HG03196 (cell line): ENCODE measurements around the gene NSG1.
A peak's percentile ranks its signal among the peaks of the same experiment; 100 is the strongest.

Experiments used
- ATAC-seq: cut with Tn5 transposase; IDR thresholded peaks from one replicate; pipeline ENCODE4 v1.9.1; 2021; ENCODE audit not compliant: unreplicated experiment

The NSG1 gene

DNA sequence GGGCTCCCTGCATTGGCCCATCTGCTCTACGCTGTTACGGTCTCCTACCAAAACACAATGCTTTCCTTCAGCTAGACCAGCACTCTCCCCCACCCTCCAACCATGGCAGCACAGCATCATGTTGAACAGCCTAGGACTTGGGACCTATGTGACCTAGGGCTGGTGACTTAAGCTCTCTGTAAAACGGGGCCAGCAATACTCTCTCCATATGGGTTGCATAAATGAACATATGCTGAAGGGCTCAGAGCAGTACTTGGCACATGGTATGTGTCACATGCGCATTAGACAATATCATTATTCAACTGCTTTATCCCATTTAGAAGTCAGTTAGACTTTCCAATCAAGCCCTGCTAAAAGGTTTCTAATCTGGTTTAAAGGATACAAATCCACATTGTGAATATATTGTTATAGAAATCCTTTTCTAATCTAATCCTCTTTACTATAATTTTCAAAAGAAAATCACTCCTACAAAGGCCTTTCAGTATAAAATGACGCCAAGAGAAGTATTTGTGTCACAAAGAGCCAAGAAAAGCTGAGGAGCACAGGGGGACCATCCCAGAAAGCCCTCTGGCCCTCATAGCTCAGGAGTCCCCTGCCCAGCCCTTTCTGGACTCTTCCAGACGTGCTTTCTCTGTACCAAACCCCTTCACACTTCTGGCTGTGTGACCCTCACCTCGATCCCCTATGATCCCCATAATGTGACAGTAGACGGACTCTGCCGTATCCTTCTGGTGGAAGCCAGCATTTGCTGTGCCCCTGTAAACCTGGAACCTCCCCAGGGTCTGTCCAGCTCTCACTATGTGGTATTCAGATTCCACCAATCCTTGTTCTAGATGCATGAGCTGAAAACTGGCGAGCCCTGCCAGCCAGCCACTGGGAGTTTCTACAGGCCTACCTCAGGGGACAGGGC, 42.3 kb downstream of the NSG1 start:
- ATAC-seq, result no peak

DNA sequence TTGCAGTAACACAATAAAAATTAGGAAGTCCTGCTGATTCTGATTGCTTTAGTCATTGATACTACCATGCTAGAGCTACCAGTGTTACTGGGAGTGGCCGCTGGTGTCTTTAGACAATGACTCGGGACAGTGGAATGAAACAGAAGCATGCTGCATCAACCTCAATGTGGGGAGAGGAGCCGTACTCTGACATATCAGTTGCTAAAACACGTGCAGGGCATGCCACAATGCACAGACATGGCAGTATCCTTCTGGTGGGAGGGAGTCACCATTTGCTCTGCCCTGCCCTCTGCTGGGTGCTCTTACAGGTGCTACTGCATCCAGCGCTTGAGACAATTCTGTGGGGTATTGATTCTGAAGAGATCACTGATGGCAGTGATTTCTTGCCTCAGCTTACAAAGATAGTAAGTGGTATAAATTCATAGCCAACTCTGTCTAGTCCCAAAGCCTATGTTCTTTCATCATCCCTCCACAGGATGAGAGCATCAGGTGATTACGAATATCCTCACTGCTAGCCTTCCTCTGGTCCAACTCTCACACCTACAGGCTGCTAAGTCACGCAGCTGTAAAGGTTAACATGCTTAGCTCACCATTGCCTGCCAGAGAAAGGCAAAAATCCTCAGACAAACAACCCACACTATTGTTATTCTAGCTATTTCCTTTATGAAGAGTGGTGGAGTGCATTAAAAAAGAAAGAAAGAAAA, 43.7 kb downstream of the NSG1 start:
- ATAC-seq, result no peak

DNA sequence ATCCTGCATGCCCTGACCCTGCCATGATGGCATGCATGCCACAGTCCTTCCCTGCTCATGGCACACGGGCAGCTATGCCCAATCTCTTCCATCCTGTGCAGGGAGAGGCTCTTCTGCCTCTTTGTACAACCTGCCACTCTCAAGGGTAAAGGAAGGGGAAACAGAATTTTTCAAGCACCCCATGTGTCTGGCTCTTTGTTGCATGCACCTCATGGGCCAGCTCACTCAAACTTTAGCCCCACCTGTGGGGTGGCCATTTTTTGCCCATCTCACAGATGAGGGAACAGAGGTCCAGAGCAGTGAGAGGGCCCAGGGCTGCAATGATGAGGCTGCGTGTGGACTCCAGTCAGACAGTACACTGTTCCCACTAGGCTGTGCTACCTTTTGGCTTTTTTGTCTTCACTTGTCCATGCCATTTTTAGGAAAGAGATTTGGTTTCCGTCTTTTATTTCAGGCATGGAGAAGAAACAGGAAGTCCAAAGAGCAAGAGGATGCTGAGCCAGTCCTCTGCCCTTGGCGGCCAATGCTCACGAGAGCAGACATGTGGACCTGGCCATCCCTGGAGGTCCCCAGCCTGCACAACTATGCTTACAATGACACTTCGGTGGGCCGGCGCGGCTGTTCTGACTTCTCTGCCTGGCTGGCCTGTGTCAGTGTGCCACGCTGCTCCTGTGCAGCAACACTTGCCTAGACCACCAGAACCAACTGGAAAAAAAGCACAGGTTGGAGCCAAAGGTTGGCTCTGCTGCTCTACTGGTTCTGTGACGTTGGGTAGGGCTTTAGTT, 45.6 kb downstream of the NSG1 start:
- no peak for ATAC-seq

DNA sequence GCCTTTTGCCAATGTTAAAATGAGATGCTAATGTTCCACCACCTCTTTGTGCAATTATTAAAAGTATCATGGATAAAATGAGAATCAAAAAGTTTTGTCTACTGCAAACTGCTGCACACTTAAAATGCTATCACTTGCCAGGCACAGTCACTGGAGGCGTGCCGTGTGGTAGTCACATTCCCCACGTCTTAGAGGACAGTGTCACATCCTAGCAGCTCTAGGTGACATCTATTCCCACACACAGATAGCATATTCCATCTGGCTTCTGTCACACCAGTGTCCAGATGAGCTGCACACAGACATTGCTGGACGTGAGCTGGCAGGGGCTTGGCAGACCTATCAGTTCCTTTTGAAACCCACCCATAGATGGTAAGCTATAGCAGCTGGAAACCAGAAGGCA, 47.0 kb downstream of the NSG1 start:
- ATAC-seq, result no peak

DNA sequence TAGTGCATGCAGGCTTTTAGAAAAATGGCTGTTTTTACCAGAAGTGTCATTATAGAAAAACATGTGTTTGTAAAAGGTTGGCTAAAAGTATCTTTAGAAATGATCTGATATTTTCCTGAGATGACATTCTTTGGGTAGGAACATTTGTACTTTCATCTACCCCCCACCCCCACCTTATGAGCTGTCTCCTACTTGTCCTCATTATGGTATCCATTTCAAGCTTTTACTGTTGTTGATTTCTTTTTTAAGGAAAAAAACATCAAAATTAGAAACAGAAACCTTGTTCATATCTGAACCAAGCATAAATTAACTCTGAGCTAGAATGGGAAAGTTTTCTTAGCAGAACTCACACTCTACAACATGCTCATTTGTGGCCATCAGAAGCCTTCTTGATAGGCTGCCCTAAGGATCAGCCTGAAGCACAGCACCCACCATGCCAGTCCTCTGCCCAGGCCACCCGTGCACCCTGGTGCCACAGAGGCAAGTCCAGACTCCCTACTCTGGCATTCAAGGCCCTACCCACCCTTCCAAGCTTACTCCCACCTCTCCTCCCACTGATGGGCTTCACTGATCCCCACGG, 49.4 kb downstream of the NSG1 start:
- no peak for ATAC-seq

DNA sequence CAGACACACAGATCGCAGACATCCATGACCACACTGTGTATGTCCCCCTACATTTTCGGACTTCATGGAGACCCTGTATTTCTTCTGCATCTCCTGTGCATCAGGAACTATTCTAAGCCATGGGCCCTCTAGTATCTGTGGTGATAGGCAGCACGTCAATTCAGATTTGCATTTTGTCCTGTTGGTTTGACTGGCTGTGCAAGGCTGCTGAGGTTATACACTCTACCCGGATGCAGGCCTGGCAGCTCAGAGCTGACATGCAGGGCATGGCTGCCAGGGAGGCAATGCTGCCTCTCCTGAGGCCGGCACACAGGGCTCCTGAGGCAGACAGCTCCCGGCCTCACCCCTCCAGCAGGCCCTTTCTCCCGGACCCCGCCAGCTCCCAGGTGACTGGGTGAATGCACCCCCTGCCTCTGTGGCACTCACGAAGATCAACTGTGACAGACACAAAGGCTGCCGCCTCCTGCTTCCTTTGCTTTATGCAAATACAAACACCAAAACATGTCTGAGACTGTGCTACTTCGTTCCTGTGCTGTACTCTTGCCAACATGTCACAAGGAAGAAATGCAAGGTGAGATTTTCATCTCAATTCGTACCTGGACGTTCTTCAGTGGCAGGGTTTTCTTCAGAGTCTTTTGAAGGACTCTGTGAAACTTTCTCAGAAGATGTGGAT, 51.0 kb downstream of the NSG1 start:
- ATAC-seq, result no peak

DNA sequence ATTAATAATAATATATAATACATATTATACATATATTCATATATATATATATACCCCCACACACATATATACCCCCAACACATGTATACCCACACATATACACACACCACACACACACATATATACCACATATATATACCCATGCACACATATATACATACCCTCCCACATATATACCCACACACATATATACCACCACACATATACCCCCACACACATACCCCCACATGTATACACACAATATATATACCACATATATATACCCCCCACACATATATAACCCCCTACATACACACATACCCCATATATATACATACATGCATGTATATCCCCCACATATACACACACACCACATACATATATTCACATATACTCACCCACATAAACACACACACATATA, 52.0 kb downstream of the NSG1 start:
- no peak for ATAC-seq

DNA sequence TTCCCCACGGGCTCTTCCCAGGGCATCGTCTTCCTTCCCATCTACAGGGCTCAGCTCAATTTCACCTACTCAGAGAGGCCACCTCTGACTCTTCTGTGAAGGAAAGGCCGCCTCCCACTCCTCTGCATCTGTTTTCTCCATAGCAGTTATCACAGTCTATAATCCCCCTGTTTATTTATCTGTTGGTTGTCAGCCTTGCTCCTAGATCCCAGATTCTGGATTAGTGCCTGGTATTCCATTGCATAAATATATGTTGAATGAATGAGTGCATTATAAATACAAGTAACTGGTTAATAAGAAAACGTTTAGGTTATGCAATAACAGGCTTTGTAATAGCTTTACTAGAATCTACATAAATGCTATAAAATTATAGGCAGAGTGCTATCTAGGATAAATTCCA, 52.9 kb downstream of the NSG1 start:
- no peak for ATAC-seq

DNA sequence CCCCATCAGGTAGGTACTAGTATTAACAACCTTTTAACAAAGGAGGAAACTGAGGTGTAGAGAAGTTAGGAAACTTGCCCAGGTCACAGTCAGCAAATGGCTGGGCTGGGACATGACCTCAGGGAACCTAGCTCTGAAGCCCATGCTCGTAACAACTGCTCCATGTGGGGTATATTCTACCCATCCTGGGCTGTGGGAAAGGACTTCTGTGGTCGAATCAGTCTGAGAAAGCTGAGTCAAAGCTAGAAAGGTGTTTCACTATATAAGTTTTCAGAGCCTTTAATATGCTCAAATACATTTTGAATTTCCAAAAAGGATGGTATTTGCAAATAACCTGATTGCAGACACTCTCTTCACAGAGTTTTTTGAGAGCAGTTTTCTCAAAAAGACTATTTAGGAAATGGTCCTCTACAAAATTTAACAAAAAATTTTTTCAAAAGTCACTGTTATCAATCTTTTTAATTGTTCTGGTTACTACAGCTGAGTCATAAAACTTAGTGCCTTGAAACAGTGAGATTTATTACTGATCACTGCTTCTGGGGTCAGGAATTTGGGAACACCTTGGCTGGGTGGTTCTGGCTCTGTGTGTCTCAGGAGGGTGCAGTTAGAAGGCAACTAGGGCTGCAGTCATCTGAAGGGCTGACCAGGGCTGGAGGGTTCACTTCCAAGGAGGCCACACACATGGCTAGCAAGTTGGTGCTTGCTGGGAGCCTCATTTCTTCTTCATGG, 53.6 kb downstream of the NSG1 start:
- ATAC-seq, result peak; percentile 63

DNA sequence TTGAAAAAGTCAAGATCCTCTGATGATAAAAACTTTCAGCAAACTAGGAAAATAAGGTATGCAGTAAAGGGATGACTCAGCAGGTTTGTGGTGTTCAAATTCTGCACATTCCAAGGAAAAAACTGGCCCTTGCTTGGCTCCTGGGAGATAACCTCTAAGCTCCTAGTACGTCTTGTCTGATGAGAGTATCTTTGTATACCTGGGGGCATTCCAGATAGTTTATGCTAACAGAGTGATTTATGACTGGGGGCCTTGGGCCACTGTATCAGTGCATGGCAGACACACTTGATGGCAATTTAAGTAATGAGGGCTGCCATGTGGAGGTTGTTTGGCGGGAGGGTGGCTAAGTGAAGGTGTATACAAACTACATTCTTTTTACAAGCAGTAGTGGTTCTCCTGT, 56.9 kb downstream of the NSG1 start:
- no peak for ATAC-seq

DNA sequence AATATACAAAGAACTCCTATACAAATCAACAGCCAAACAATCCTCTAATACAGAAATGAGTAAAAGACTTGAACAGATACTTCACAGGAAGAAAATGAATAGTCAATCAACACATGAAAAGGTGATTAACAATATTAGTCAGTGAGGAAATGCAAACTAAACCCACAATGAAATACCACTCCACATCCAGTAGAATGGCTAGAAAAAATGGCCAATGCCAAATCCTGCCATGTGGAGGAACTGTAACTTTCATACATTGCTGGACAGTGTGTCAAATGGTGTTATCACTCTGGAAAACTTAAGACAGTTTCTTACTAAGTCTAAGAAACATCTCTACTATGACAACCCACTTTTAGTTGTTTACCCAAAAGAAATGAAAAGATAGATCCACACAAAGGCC, 59.5 kb downstream of the NSG1 start:
- ATAC-seq, result no peak

DNA sequence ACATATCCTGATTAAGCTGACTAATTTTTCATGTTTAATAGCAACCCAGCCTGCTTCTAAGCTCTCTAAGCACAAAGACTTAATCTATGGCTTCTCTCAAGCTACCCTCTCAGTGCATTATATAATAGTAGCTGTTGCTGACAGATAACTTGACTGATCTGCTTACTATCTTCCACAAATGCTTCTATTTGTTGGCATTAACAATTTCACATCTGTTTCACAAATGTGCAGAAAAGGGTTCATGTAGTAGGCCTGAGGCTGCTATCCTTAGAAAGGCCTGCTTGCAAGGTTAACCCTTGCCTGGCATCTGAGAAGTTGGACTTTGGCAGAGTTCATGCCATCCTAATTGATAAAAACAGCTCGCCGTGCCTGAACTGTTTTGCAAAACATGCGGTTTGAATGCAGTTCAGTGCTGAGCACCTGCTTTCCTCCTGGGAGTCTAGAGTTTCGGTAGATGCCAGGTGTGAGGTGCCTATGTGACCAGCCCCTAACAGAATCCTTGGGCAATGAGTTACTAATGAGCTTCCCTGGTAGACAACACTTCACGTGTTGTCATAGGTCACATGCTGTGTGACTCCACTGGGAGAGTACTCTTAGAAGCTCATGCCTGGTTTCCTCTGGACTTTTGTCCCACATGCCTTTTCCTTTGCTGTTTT, 68.4 kb downstream of the NSG1 start:
- peak; percentile 75 for ATAC-seq

DNA sequence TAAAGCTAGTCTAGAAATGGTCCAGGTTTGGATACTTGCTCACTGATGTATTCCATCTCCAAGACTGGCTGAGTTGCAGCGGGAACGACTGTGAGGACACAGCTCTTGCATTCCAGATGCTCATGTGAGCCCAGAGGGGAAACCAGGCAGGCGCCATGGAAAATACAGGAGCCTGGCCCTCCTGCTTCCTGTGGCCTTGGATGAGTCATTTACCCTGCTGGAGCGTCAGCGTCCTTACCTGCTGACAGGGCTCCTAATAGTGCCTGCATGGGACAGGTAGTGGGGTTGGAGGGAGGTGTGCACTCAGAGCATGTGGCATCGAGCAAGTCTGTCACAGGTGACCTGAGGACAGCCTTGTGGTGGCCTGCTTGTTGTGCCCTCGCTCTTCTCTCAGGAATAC, 69.4 kb downstream of the NSG1 start:
- no peak for ATAC-seq

DNA sequence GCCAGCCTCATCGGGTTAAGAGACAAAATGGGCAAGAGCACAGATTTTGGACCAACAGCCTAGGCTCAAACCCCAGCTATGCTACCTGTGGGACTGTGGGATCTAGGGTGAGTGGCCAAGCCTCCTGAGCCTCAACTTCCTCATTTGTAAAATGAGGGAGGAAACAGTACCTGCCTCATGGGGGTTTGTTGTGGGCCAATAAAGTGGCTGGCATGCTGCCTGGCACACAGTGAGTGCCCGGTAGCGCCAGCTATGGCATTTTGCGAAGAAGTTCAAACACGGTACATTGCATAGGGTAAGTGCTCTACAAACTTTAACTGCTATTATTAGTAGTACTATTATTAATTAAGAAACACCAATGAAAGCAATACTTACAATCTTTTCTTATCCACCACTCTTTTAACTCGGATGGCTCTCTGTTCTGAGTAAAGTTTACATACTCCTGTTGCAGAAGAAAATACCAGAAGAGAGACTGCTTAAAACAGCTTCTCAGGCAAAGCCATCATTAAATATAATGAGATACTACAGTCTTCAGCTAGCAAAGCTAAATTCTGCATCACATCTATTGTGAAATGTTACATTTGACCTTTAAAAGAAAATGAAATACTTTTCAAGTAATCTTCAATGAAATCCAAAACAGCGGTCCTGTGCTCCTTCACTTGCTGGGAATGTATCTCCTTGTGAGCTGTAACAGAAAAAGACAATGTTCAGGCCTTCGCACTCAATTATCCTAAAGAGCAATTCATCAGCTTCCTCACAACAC, 70.1 kb downstream of the NSG1 start:
- ATAC-seq, result no peak

DNA sequence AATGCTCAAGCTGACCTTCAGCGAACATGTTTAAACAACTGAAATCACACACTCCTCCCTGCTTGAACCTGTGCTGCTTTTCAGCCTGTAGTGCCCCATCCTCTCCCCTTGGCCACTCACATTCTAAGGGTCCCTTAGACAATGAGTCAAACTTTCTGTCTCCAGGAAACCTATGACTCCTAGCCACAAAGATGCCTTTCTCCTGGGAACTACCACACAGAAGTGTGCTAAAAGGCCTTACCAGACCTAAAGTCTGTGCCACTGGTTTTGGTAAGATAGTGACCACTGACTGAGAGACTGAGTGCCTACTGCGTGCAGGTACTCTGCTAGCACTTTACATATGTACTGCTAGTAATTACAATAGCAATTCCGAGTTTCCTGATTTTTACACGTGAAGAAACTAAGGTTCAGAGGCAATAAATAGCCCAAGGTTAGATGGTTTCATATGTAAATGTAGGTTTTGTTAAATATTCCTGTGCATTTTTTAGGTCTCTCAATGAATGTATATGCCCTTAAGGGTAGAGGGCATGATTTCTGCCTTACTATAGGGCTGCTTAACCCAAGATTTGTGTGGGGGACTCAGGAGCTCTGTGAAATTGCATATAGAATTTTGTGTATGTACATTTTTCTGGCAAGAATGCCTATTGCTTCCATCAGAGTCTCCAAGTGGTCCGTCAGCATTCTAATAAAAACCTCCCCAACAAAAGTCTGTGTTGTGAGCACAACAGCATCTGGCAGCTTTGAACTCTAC, 71.1 kb downstream of the NSG1 start:
- no peak for ATAC-seq

DNA sequence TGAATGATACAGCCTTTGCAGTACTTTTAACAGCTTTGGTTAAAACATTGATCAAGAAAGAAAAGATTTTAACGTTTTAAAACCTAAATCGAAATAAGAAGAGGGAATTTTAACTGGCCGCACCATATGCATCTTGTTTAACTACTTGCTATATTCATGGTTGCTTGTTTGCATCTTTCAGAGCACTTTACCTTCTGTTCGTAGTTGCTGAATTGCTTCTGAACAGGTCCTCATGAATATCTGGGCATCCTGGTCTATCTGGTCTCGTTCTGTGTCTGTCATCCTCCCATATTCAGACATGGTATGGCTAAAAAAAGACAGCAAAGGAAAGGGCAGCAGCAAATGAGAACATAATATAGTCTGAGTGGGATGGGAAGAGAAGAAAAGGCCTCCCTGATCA, 72.3 kb downstream of the NSG1 start:
- ATAC-seq, result no peak

DNA sequence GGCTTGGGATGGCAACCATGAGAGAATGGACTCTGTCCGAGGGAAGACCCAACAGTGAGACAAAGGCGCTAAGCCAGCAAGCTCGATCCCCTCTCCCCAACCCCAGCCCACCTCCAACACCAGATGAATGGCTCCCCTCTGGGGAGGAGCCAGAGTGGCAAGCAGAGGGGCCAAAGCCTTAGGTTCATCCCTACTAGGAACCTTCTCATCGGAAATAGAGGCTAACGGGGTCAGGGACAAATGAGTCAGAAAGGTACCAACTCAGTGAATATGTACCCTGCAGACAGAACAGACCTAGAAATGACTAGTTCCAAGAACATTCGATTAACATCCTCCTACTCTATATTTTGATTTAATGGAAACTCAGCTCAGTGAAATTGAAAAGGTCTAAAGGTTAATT, 73.9 kb downstream of the NSG1 start:
- ATAC-seq, result no peak

DNA sequence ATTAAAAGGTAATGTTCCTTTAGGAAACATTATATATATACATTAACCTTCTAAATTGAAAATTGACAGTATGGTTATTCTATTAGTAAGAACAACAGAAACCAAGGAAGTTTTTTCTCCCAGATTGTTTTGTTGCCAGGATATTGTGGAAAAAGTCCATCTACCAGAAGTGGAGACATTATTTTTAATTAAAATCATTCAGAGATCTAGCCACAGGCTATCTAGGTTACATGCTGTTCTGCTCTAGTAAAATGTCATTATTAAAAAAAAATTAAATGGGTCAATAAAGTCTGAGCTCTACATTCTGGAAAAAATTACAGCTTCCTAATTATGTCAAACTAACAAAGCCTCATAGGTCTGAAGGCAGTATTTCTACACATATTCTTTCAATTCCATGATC, 74.3 kb downstream of the NSG1 start:
- no peak for ATAC-seq
